Ovary (tissue), 9 donors: ENCODE data around the gene NLN. TPM values are rescaled to one million over a fixed set of nuclear protein-coding genes. Genes with fewer than 3 reads are reported as not detected.

ENCODE experiments used
- DNase-seq, 5 donors: peaks; one replicate each; pipeline ENCODE4 v3.0.0-alpha.2; 2019 to 2020
- H3K27ac ChIP-seq, 2 donors: fragments of 200-600 bp; one replicate each; pipeline versions ENCODE4 v1.5.1 to v1.8.0; 2019 to 2022
- H3K27me3 ChIP-seq: fragments of 200-600 bp; one replicate; pipeline ENCODE4 v1.8.0; 2022
- H3K36me3 ChIP-seq: fragments of 200-600 bp; sonication (generic); one replicate; pipeline ENCODE4 v1.5.1; 2019
- H3K4me1 ChIP-seq: one replicate; pipeline ENCODE4 v1.8.1; 2013; ENCODE audit warnings: mild to moderate bottlenecking, moderate library complexity; ENCODE audit not compliant: insufficient read depth
- H3K4me3 ChIP-seq: fragments of 200-600 bp; sonication (generic); one replicate; pipeline ENCODE4 v1.5.1; 2017
- H3K9me3 ChIP-seq, 2 donors: fragments of 200-600 bp in 1 of 2; sonication (generic) in 1 of 2; one replicate each; pipeline versions ENCODE4 v1.5.1 to v1.8.1; 2013 to 2019; ENCODE audit warnings: mild to moderate bottlenecking in 1 of 2, moderate library complexity in 1 of 2
- CTCF ChIP-seq, 3 donors: fragments of 450-650 bp in 2 of 3; fragments of 200-600 bp in 1 of 3; IDR thresholded peaks; one replicate each; pipeline versions ENCODE4 v1.5.1 to v1.8.0; 2016 to 2022; ENCODE audit warnings: antibody characterized with exemption in 3 of 3, mild to moderate bottlenecking in 1 of 3
- EP300 ChIP-seq: sonication (generic); formaldehyde crosslinking; IDR thresholded peaks from one replicate; pipeline ENCODE4 v1.6.1; 2017; ENCODE audit warnings: antibody characterized with exemption
- POLR2A ChIP-seq: fragments of 450-650 bp; IDR thresholded peaks from one replicate; pipeline ENCODE4 v1.6.1; 2017; ENCODE audit warnings: antibody characterized with exemption, mild to moderate bottlenecking, moderate library complexity
- WGBS, 3 donors: extraction: QIAGEN DNeasy Blood & Tissue Kit in 1 of 3; methylation state at CpG; one replicate each; pipeline versions ENCODE4 v1.1.5 to v1.1.7; 2013 to 2017; 5-methylcytosine and 5-hydroxymethylcytosine counted together
- intact Hi-C, 4 donors: fragments of 100-400 bp; cut with DNase I; formaldehyde crosslinking; loops; one replicate each; pipeline versions ENCODE4 v1.11.0 to v1.15.1; 2022 to 2023
- polyA plus RNA-seq, 2 donors: library from polyadenylated mRNA; stranded (reverse); fragments of 200-250 nt in 1 of 2; fragments of 350-450 nt in 1 of 2; fragmentation: Illumina TruSeq in 1 of 2; extraction: RNeasy Lipid Tissue Mini Kit (QIAGEN cat#74804) in 1 of 2; gene quantifications; one replicate each; pipeline ENCODE4 v1.2.3, GENCODE V29; 2013 to 2014
- total RNA-seq, 7 donors: library from RNA; depleted of rRNA in 2 of 7; stranded (reverse); fragments of >200 nt in 2 of 7; fragmentation: NEBNext Ultra II Directional in 3 of 7; extraction: Animal tissue kit (Norgen Biotek cat#: 25700) in 3 of 7; gene quantifications; one replicate each; pipeline versions ENCODE4 v1.1.0 to v1.2.4, GENCODE V29; 2016 to 2023
- donor health status: DM: no; HTN: no; CAD: no; lungs with moderate emphysema.
- donor health status: DM: no; HTN: no; CAD: no.
- donor health status: Bipolar disorder and iron deficiency.
- donor health status: DM: yes; HTN: yes; CAD: no.
- donor health status: DM: no; HTN: no; CAD: no.
- donor health status: DM: yes; HTN: yes; CAD: no.

The NLN gene
- total and polyA plus RNA-seq, 9 donors = 2.3 to 16.3 (median 8.2) TPM

GRCh38 chr5:65817931-65818330, 95.9 kb downstream of the NLN start:
- TF ChIP-seq EP300 = no peak
- TF ChIP-seq CTCF (IDR thresholded peaks at IDR 0.05) = no peak
- TF ChIP-seq POLR2A = no peak
- no peaks in the 10 kb centered on the region for H3K36me3 ChIP-seq
- intact Hi-C loops = no loop called here
- no peaks in the 10 kb centered on the region for H3K4me1 ChIP-seq
- no peak overlapping the region for H3K4me3 ChIP-seq
- WGBS, 3 donors = 87 to 96% (median 88%) methylated on average over 4 of the region's 4 CpGs
- H3K9me3 ChIP-seq = no peaks in the 10 kb centered on the region
- H3K27ac ChIP-seq = no peak overlapping the region
- no peak for DNase-seq
- no peaks in the 10 kb centered on the region for H3K27me3 ChIP-seq

GRCh38 chr5:65818592-65818991, 96.6 kb downstream of the NLN start:
- no peak overlapping the region for H3K27ac ChIP-seq
- H3K27me3 ChIP-seq = no peaks in the 10 kb centered on the region
- H3K36me3 ChIP-seq = no peaks in the 10 kb centered on the region
- intact Hi-C loops = no loop called here
- no peak for TF ChIP-seq EP300
- no peak for TF ChIP-seq POLR2A
- no peak for TF ChIP-seq CTCF (IDR thresholded peaks at IDR 0.05)
- no peaks in the 10 kb centered on the region for H3K9me3 ChIP-seq
- no peak for DNase-seq
- WGBS, 3 donors = 95 to 97% (median 97%) methylated on average over 4 of the region's 4 CpGs
- no peak overlapping the region for H3K4me3 ChIP-seq
- no peaks in the 10 kb centered on the region for H3K4me1 ChIP-seq

GRCh38 chr5:65819215-65819904, 97.4 kb downstream of the NLN start:
- H3K27me3 ChIP-seq = no peaks in the 10 kb centered on the region
- no peaks in the 10 kb centered on the region for H3K36me3 ChIP-seq
- no peak overlapping the region for H3K27ac ChIP-seq
- intact Hi-C loops = no loop called here
- H3K9me3 ChIP-seq = no peaks in the 10 kb centered on the region
- no peak for DNase-seq
- TF ChIP-seq POLR2A = no peak
- no peak for TF ChIP-seq EP300
- TF ChIP-seq CTCF (IDR thresholded peaks at IDR 0.05) = no peak
- WGBS, 3 donors = 58 to 64% (median 62%) methylated on average over 3 of the region's 3 CpGs
- no peaks in the 10 kb centered on the region for H3K4me1 ChIP-seq
- H3K4me3 ChIP-seq = no peak overlapping the region

GRCh38 chr5:65819905-65820240, 97.9 kb downstream of the NLN start:
- no peak overlapping the region for H3K4me3 ChIP-seq
- H3K27me3 ChIP-seq = no peaks in the 10 kb centered on the region
- no peak overlapping the region for H3K27ac ChIP-seq
- H3K4me1 ChIP-seq = no peaks in the 10 kb centered on the region
- TF ChIP-seq EP300 (no peak), CTCF (IDR thresholded peaks at IDR 0.05) (no peak), POLR2A (no peak)
- DNase-seq = no peak
- H3K9me3 ChIP-seq = no peaks in the 10 kb centered on the region
- intact Hi-C loops = no loop called here
- no peaks in the 10 kb centered on the region for H3K36me3 ChIP-seq
